IPS-11a (cell line): ENCODE data around the gene DOLPP1.

Experiments
- H3K4me3 ChIP-seq: one replicate; pipeline ENCODE4 v1.5.1; 2013; ENCODE audit warnings: low read depth, low read length, control low read depth

The DOLPP1 gene

GRCh38 chr9:129093602-129094386, 12.9 kb downstream of the DOLPP1 start:
- H3K4me3 ChIP-seq: no peak overlapping the region

- H3K4me3 ChIP-seq: no peak overlapping the region
Observed at GRCh38 chr9:129094387-129095169, 13.7 kb downstream of the DOLPP1 start.

- H3K4me3 ChIP-seq: no peak overlapping the region
Observed at GRCh38 chr9:129095170-129095667, 14.3 kb downstream of the DOLPP1 start.

- no peak overlapping the region for H3K4me3 ChIP-seq
Observed at GRCh38 chr9:129095908-129096307, 15.0 kb downstream of the DOLPP1 start.

- no peak overlapping the region for H3K4me3 ChIP-seq
Observed at GRCh38 chr9:129097671-129098306, 16.9 kb downstream of the DOLPP1 start.

GRCh38 chr9:129098328-129098727, 17.4 kb downstream of the DOLPP1 start:
- no peak overlapping the region for H3K4me3 ChIP-seq

GRCh38 chr9:129100383-129101169, 19.7 kb downstream of the DOLPP1 start:
- no peak overlapping the region for H3K4me3 ChIP-seq

GRCh38 chr9:129101279-129101678, 20.4 kb downstream of the DOLPP1 start:
- H3K4me3 ChIP-seq: no peak overlapping the region

GRCh38 chr9:129102095-129102525, 21.2 kb downstream of the DOLPP1 start:
- H3K4me3 ChIP-seq: no peak overlapping the region

- H3K4me3 ChIP-seq: no peak overlapping the region
Observed at GRCh38 chr9:129102791-129103594, 22.1 kb downstream of the DOLPP1 start.

- no peak overlapping the region for H3K4me3 ChIP-seq
Observed at GRCh38 chr9:129103595-129103965, 22.7 kb downstream of the DOLPP1 start.

GRCh38 chr9:129104051-129104450, 23.1 kb downstream of the DOLPP1 start:
- H3K4me3 ChIP-seq: no peak overlapping the region

- no peak overlapping the region for H3K4me3 ChIP-seq
Observed at GRCh38 chr9:129105857-129106694, 25.2 kb downstream of the DOLPP1 start.

- H3K4me3 ChIP-seq: no peak overlapping the region
Observed at GRCh38 chr9:129107651-129108050, 26.7 kb downstream of the DOLPP1 start.

GRCh38 chr9:129108083-129108804, 27.3 kb downstream of the DOLPP1 start:
- no peak overlapping the region for H3K4me3 ChIP-seq

- H3K4me3 ChIP-seq: no peak overlapping the region
Observed at GRCh38 chr9:129108805-129109536, 28.1 kb downstream of the DOLPP1 start.

- H3K4me3 ChIP-seq: no peak overlapping the region
Observed at GRCh38 chr9:129109537-129109903, 28.6 kb downstream of the DOLPP1 start.
